ENCODE measurements around the gene XPC. TPM values are rescaled to one million over a fixed set of nuclear protein-coding genes. Genes with fewer than 3 reads are reported as not detected.

XPC gene
- total RNA-seq, 1 experiment from 2014 or later: 34.9 TPM

DNA sequence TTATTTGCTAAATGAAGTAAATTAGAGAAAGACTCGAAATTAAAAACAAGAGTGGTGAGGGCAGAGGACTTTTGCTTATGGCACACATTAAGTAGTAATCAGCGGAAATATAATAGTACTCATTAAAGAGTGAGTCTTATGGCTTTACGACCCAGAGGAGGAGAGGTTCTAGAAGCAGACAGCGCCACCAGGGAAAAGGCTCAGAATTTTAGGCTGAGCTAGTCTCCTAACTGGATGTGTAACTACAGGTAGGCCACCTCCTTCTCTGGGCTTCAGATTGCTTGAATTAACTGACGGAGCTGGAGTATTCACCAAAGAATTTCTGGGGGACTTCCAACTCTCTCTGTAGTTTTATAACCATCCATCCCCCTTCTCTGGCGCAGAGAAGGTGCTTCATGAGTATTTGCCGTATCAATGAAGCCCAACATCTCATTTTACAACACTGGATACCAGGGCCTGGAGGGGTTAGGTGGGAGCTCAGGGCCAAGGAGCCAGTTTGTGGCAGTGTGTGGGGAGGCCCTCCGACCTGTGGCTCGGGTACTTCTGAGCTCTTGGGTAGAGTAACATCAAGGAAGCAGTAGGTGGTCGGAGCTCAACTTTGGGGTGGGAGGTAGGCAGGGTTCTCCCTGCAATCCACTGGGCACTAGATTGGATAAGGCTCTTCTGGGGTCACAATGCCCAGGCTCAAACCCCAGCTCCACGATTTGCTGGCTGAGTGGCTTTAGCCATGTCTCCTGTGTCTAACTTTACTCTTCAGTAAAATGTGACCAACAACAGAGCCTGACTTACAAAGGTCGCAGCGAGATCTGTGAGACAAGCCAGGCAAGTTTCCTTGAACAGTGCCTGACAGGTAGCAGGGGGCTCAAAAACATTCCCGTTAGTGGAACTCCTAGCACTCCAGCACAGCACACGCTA, 54.8 kb downstream of the XPC start:
- Mint-ChIP-seq H3K27me3 (ENCODE audit: low read depth) (no peaks in the 10 kb centered on the region), H3K9me3 (peaks cover 20% of the 10 kb centered on the region), H3K27ac (peak overlapping the region; percentile 35; the same call in 1 of the 2 replicates), H3K4me1 (peaks cover 40% of the 10 kb centered on the region), H3K36me3 (peaks cover 39% of the 10 kb centered on the region), H3K4me3 (peak overlapping the region; percentile 100)
- TF ChIP-seq ZBTB21 (CRISPR knock-in tag; IDR thresholded peaks at IDR 0.05; ENCODE audit: borderline replicate concordance): no peak
- TF ChIP-seq TEAD1 (CRISPR knock-in tag; IDR thresholded peaks at IDR 0.05): no peak
- no peak for TF ChIP-seq ARID4B (CRISPR knock-in tag; IDR thresholded peaks at IDR 0.05; ENCODE audit: borderline replicate concordance)
- TF ChIP-seq, protein P1, sequence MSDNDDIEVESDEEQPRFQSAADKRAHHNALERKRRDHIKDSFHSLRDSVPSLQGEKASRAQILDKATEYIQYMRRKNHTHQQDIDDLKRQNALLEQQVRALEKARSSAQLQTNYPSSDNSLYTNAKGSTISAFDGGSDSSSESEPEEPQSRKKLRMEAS (CRISPR knock-in tag; IDR thresholded peaks at IDR 0.05): no peak
- no peak for TF ChIP-seq RELA (CRISPR knock-in tag; IDR thresholded peaks at IDR 0.05; ENCODE audit: borderline replicate concordance)
- ATAC-seq (no peak), DNase-seq (ENCODE audit: low spot score) (no peak)
- CTCF ChIA-PET: interaction anchor here (1.0 to 5.6 kb wide), 5 partner anchors 10 to 242 kb away, joined by 3 to 98 read pairs (median 16); no protein-coding TSS in a partner anchor
- POLR2A ChIA-PET: no interaction called here

DNA sequence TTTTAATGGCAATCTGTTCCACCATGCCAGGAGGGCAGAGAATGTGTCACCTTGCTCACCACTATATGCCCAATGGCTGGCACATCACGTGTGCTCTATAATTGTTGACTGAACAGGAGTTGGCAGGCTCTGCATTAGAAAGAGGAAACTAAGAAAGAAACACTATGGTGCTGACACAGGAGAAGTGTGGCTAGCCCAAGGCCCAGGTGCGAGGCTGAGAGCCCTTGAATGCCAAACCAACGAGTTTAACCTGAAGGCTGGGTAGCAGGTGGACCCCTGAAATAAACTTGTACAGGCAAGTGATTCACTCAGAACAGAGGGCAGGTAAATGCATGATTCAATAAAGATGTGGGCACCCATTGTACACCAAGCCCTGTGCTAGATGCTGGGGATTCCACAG, 56.1 kb downstream of the XPC start:
- no peak for ATAC-seq
- no peak for TF ChIP-seq TEAD1 (CRISPR knock-in tag; IDR thresholded peaks at IDR 0.05)
- 0 out of 2 replicates have a peak, but pooled peaks have one; percentile 6 for TF ChIP-seq KAT7 (CRISPR knock-in tag; IDR thresholded peaks at IDR 0.05; ENCODE audit: borderline replicate concordance)
- no peak for TF ChIP-seq E2F4 (CRISPR knock-in tag; IDR thresholded peaks at IDR 0.05; ENCODE audit: borderline replicate concordance, low read depth)
- Mint-ChIP-seq H3K27me3 (ENCODE audit: low read depth) (no peaks in the 10 kb centered on the region), H3K4me1 (peaks cover 49% of the 10 kb centered on the region), H3K4me3 (peak overlapping the region; percentile 52), H3K9me3 (peaks cover 19% of the 10 kb centered on the region), H3K36me3 (peaks cover 31% of the 10 kb centered on the region), H3K27ac (peak overlapping the region; percentile 73)
- no peak for DNase-seq (ENCODE audit: low spot score)
- CTCF ChIA-PET: interaction anchor here (0.5 to 5.6 kb wide), 6 partner anchors 8 to 1310 kb away, joined by 3 to 98 read pairs (median 4); partner anchors contain the start of gene WNT7A
- POLR2A ChIA-PET: no interaction called here

- DNase-seq (ENCODE audit: low spot score): peak; percentile 30
- H3K4me3 Mint-ChIP-seq: peak overlapping the region; percentile 52; the same call in 1 of the 2 replicates
- H3K27me3 Mint-ChIP-seq (ENCODE audit: low read depth): no peaks in the 10 kb centered on the region
- POLR2A ChIA-PET: no interaction called here
- CTCF ChIA-PET: interaction anchor here (0.5 to 5.6 kb wide), 4 partner anchors 27 to 1310 kb away, joined by 3 to 98 read pairs (median 4); partner anchors contain the start of gene WNT7A
- peaks cover 19% of the 10 kb centered on the region for H3K9me3 Mint-ChIP-seq
- H3K27ac Mint-ChIP-seq: peak overlapping the region; percentile 73
- peaks cover 49% of the 10 kb centered on the region for H3K4me1 Mint-ChIP-seq
- peaks cover 31% of the 10 kb centered on the region for H3K36me3 Mint-ChIP-seq
- peak; percentile 61 for ATAC-seq
- TF ChIP-seq ZNF281 (CRISPR knock-in tag; IDR thresholded peaks at IDR 0.05) (no peak), ZNF121 (CRISPR knock-in tag; IDR thresholded peaks at IDR 0.05) (no peak), FOXP4 (CRISPR knock-in tag; IDR thresholded peaks at IDR 0.05) (0 out of 2 replicates have a peak, but pooled peaks have one; percentile 18), JUN (CRISPR knock-in tag; IDR thresholded peaks at IDR 0.05) (no peak)
- TF ChIP-seq, protein P2, sequence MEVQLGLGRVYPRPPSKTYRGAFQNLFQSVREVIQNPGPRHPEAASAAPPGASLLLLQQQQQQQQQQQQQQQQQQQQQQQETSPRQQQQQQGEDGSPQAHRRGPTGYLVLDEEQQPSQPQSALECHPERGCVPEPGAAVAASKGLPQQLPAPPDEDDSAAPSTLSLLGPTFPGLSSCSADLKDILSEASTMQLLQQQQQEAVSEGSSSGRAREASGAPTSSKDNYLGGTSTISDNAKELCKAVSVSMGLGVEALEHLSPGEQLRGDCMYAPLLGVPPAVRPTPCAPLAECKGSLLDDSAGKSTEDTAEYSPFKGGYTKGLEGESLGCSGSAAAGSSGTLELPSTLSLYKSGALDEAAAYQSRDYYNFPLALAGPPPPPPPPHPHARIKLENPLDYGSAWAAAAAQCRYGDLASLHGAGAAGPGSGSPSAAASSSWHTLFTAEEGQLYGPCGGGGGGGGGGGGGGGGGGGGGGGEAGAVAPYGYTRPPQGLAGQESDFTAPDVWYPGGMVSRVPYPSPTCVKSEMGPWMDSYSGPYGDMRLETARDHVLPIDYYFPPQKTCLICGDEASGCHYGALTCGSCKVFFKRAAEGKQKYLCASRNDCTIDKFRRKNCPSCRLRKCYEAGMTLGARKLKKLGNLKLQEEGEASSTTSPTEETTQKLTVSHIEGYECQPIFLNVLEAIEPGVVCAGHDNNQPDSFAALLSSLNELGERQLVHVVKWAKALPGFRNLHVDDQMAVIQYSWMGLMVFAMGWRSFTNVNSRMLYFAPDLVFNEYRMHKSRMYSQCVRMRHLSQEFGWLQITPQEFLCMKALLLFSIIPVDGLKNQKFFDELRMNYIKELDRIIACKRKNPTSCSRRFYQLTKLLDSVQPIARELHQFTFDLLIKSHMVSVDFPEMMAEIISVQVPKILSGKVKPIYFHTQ (CRISPR knock-in tag; IDR thresholded peaks at IDR 0.05): no peak
These were observed 56.5 kb downstream of the XPC start for GRCh38 chr3:14121859-14122258.

Data from WTC11 (cell line).